GM18870 (cell line): ENCODE results near the gene SPTBN1.

Experiments used
- ATAC-seq: cut with Tn5 transposase; IDR thresholded peaks from one replicate; pipeline ENCODE4 v1.9.1; 2021; ENCODE audit warnings: moderate library complexity; ENCODE audit not compliant: unreplicated experiment

Gene SPTBN1

DNA sequence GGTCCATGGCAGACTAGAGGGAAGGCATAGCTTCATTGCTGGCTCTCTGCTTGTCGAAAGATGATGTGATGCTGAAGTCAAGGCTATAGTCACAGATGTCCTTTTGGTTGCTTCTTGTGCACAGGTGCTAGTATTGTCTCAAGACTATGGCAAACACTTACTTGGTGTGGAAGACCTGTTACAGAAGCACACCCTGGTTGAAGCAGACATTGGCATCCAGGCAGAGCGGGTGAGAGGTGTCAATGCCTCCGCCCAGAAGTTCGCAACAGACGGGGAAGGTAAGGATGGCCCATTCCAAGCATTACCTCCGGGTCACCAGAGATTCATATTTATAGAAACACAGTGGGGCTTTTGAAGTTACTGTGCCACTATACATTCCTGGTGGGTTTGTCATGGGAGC lies 171.8 kb downstream of the SPTBN1 start:
- no peak for ATAC-seq

DNA sequence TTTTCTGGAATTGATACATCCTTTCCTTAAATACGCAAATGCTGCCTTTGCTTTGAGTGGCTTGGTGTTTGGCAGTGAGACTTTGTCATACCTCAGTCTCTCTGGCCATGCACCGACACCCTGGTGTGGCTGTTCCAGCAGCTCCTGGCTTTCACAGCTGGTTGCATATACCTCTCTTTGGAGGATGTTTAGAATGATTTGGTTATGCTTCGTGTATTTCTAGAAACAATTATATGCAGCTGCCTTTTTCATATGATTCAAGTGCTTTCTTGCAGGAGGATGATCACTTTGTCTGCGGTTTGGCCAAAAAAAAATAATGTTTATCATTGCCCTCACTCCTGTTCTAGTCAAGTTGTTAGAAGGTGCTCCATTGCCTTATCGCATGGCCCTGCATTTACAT lies 172.3 kb downstream of the SPTBN1 start:
- ATAC-seq, result no peak

DNA sequence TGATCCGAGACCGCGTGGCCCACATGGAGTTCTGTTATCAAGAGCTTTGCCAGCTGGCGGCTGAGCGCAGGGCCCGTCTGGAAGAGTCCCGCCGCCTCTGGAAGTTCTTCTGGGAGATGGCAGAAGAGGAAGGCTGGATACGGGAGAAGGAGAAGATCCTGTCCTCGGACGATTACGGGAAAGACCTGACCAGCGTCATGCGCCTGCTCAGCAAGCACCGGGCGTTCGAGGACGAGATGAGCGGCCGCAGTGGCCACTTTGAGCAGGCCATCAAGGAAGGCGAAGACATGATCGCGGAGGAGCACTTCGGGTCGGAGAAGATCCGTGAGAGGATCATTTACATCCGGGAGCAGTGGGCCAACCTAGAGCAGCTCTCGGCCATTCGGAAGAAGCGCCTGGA lies 172.8 kb downstream of the SPTBN1 start:
- ATAC-seq, result no peak

DNA sequence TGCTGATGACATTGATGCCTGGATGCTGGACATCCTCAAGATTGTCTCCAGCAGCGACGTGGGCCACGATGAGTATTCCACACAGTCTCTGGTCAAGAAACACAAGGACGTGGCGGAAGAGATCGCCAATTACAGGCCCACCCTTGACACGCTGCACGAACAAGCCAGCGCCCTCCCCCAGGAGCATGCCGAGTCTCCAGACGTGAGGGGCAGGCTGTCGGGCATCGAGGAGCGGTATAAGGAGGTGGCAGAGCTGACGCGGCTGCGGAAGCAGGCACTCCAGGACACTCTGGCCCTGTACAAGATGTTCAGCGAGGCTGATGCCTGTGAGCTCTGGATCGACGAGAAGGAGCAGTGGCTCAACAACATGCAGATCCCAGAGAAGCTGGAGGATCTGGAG lies 173.3 kb downstream of the SPTBN1 start:
- no peak for ATAC-seq

DNA sequence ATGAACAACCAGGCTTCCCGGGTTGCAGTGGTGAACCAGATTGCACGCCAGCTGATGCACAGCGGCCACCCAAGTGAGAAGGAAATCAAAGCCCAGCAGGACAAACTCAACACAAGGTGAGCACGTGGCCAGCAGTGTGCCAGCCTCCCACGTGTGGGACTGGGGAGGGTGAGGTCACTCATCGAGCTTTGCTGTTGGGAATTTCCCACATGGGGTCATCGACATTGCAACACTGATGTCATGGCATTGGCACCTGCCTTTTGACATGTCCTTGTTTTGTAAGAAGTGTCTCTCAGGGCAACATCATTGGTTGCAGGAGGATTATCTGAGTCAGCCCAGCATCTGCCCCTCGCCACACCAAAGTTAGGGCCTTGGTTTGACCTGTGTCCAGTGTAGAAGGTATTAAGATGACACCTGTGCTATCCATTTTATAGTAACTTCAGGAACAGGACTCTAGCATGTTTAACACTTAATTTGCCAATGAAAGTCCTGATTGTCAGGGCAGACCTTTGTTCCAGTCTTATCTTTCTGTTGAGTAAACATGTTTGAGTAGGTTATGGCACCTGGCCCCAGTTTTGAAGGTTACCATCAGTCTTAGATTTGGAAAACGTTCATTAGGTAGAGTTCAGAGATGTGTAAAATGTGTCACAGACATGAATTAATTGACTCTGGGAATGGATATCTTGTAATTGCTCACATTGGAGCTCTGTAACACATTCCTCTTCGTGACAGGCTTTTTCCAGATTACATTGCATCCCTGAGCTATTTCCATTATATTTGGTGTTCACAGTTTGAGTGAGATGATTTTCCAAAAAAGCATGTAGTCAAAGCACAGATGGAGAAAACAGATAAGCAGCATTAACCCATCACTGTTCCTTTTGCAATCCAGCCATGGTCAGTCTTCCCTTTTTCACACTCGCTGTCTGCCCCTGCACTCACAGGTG lies 174.1 kb downstream of the SPTBN1 start:
- ATAC-seq, result no peak

DNA sequence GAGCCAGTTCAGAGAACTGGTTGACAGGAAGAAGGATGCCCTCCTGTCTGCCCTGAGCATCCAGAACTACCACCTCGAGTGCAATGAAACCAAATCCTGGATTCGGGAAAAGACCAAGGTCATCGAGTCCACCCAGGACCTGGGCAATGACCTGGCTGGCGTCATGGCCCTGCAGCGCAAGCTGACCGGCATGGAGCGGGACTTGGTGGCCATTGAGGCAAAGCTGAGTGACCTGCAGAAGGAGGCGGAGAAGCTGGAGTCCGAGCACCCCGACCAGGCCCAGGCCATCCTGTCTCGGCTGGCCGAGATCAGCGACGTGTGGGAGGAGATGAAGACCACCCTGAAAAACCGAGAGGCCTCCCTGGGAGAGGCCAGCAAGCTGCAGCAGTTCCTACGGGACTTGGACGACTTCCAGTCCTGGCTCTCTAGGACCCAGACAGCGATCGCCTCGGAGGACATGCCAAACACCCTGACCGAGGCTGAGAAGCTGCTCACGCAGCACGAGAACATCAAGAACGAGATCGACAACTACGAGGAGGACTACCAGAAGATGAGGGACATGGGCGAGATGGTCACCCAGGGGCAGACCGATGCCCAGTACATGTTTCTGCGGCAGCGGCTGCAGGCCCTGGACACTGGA lies 174.9 kb downstream of the SPTBN1 start:
- ATAC-seq, result no peak

DNA sequence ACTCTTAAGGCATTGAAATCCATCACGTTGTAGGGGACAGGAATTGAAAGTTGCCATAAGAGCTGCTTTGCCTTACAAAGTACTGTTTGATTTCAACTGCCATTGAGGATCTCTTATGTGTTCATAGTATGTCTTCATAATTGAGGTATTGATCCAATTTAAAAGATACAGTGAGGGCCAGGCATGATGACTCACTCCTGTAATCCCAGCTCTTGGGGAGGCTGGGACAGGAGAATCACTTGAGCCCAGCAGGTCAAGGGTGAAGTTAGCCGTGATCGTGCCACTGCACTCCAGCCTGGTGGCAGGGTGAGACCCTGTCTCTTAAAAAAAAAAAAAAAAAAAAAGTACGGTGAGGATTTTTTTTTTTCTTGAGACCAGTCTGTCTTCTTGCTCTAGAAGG lies 175.6 kb downstream of the SPTBN1 start:
- no peak for ATAC-seq

DNA sequence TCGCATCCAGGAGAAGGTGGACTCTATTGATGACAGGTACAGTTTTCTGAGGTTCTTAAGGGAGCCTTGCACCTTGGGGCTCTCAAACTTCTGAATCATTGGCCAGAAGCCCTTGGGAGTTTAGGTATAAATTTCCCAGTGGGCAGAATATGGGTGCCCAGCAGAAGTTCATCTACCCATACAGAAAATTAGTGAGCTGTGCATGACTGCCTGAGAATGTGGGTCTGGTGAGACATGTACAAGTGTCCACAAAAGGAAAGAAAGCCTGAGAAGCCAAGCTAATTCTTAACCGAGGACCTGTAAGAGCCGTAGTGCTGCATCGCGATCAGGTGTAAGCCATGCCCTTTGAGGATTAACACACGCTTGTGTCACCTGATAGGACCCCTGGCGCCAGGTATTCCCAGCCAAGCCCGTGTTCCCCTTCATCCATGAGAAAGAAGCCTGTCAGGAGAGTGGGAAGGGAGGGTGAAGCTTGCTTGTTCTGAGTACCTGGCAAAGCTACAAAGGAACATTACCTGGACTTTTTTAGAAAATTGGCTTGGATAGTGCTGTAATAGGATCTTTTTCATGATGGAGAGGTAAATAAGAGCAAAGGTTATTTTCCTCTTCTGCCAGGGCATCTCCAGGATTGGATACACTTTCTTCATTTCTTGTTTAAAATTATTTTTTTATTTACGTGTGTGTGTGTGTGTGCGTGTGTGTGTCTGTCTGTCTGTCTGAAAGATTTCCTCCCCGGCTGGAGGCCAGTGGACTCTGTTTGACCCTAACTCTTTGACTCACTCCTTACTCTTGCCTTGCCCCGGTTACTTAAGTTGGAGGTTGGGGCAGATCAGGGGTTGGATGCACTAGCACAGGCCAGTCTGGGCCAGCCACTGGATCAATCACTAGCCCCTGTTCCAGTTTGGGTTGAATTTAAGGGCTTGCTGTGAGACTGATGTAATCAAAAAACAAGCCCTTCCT lies 176.9 kb downstream of the SPTBN1 start:
- ATAC-seq, result no peak

DNA sequence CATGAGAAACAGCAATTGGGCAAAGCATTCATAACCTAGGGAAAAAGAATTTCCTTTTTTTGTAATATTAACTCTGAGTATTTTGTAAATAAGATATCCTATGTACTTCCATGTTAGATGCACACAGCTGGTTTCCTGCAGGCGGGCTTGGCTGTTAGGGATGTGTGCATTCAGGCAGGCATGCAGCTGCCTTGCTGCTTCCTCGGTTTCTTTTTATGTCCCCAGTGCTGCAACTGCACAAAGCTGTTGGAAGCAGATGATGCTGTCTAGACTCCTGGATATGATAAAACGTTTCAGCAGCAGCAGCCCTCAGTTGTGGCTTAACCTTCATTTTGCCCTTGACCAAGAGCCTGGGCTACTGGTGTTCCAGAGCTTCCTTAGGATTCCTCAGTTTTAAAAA lies 177.9 kb downstream of the SPTBN1 start:
- ATAC-seq, result no peak

DNA sequence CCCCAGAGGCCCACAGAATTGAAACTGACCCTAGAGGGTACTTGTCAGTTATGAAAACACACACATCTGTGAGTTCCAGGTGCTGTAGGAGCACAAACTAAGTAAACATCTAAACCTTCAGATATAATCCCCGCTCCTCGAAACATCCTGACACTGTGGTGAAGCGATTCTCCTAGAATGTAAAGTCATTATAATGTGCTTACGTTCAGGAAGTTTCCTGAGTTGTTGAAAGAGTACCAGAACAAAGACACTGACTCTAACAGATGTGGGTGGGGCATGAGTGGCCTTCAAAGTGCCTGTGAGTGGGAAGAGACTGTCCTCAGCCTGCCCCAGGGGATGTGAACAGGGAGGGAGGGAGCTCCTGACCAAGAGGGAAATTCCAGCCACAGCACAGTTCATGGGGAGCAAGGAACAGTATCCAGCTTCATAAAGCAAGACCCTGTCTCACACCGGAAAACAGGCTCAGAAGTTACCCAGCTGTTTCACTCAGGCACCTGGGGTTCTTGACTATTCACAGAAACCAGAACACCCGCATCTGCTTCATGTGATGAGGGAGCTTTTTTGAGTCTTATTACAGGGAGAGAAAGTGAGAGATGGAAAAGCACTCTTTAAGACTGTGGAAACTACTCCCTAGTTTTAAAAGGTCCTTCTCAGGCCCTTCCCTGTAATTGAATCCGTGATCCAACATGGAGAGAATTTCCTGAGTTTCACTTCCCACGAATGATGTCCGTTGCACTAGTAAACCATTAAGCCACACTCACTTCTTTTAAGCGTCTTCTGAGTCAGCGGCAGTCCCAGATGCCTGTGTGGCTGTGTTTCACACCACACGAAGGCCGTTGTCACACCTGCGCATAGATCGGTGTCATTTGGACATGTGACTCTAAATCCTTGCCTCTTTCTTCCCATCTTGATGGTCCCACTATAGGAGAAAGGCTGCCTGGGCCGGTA lies 178.7 kb downstream of the SPTBN1 start:
- peak; percentile 74 for ATAC-seq

DNA sequence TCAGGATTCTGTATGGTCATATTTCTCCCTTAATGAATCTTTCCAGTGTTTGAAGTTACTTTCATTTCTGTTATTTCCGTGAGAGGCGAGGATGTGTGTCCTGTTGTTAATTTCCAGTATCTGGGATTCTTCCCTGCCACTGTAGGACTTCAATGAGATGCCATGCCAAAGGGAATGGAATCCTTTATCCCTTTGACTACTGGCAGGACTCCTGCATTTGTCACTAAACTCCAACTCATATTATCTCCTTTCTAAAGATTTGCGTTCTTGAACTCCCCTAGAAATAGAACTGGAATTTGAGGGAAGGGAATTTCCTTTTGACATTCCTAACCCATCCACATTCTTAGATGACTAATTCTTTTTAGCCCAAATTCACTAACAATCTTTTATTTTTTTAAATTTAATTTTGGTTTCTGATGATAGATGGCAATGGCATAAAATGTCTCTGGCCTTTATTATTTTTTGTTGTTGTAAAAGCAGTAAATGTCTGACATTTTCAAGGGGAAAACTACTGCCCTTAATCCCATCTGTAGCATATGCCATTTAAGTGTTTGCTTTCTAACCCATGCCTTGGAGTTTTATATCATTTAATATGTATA lies 179.5 kb downstream of the SPTBN1 start:
- no peak for ATAC-seq

DNA sequence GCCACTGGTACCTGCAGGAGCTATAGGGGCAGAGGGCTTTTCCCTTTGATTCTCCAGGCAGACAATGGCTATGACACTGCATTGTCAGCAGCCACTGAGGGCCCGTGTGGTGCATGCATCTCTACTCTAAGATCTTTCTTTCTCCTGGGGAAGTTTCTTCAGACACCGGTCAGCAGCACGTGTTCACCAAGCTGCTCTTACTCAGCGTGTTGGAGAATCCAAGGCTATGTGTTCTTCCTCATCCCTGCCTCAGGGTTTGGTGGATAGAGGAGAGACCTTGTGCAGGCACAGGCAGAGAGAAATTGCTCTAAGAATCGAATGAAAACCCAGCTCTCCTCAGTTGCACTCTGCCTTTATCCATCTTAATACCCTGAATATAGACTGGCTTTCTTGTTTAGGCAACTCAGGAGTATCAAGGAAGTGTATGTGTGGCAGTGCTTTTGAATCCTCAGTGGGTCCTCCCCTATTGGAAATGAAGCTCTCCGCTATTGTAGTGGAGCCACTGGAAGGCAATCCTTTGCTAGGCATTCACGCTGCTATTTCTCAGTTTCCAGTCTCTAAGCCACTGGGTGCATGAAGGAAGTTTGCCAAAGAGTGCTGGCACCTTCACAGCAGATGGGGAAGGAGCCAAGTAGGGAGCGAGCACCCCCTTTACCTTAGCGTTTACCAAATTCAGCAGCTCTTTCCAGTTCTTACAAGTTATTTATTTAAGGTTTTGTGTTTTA lies 180.4 kb downstream of the SPTBN1 start:
- no peak for ATAC-seq

DNA sequence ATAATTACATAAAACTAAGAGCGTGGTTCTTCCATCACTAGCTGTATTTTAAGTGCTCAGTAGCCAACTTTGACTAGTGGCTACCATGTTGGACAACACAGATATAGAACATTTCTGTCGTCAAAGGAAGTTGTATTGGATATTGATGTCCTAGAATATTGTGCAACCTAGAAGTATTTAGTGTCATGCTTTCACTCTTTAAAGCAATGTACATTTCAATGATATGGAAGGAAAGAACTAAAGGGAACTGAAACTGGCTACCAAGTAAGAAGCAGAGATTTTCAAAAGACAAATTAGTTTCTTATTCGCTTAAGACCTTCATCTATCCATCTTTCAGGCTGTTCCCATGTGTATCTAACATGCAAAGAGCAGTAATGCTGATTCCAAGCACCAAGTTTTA lies 182.0 kb downstream of the SPTBN1 start:
- ATAC-seq, result peak; percentile 37

DNA sequence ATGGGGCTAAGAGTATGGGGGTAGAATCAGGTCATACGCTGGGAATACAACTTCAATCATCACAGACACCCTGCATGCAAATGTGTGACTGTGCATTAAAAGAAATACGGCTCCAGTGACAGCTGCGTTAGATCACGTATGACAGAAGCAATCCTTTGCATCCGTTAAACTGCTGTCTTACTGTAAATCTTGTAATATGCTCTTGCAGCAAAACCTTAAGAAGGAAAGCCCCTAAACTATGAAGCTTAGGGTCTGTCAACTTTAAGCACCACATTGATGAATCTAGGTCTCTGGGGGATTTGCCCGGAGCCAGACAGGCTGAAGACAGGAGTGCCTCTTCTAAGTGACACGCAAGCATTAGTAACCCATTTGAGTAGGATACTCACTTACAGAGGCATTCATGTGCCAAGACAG lies 182.7 kb downstream of the SPTBN1 start:
- no peak for ATAC-seq

DNA sequence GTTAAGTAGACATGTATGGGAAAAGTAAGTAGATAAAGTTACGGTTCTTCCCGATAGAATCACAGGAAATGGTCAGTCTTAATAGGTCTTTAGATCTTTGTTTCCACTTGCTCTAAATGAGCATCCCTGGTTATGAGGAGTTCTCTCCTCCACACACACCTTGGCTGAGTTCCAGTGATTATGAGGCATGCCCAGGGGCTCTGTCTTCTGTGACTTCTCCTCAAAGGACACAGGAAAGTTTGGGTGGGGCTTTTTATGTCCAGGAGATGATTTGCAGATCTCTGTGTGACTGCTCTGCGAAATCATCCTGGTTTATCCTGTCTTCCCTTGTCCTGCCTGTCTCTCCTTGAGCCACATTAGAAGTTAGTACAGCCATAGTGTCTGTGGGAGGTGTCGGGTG lies 183.5 kb downstream of the SPTBN1 start:
- no peak for ATAC-seq

DNA sequence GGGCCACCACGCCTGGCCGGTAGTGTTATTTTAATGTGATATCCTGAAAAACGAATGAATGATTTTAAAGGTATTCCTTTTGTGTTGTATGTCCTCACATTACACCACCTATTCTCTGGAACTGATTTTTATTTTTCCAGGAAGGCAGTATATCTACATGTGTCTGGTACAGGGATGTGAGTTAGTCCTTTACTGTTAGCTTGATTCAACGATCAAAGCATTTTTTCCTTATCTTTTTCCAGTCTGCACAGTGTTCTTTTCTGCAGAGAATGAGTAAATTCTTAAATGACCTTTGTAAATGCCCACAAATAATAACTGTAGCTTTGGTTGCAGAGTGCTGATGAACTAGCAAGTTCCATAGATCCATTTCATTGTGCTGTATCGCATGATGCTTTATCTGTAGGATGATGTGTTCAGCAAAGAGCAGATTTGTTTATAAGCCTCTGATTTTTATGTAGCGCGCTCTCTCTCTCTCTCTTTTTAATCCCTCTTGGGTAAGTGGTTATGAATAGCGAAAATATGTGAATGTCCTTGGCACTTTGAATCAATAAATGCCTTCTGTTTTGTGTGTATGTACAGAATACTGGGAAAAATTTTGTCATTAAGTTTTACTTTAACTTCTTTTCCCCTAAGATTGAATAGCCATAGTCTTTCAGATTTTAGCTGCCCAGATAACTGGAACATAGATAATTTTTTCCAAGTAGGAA lies 184.9 kb downstream of the SPTBN1 start:
- no peak for ATAC-seq

DNA sequence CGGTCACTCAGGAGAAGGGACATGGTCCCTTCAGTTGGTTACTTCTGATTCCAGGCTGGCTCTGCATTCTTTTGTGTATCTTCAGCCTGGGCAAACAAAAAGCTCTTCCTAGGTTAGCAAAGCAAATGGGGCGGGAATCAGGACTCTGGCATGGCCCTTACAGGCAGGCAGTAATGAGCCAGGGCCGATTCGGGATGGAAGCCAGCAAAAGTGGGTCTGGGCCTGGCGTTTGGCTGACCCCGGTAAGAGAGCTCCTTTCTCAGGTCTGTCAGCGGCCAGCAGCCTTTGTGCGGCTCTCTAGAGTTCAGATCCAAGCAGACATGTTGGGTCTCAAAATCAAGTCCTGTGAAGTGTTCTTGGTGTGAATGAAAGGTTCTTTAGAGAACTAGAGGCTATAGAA lies 185.9 kb downstream of the SPTBN1 start:
- ATAC-seq, result no peak

DNA sequence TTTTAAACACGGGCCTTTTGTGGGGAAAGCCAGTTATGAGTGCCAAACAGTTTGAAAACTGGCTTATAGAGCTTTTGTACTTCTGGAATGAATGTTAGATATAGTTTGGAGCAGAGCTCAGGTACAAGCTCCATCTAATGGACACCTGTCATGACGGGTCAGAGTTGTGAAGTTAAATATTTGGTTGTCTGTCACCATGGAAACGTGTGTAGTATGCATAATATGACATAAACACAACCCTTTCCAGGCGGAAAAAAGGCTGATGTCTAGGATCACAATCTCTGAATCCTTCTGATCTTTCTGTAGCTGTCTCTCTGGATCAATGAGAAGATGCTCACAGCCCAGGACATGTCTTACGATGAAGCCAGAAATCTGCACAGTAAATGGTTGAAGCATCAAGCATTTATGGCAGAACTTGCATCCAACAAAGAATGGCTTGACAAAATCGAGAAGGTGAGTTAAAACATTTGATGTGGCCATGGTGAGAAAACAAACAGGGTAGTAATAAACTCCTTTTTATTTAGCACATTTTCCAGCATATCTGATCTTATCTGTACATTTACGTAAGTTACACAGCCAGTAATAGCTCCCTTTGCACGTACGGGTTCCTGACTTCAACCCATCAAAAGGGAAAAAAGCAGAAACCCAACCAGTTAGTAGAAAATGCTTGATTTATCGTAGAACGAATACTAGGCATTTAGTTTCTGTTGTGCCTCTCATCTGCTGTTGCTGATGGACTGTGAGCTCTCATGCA lies 186.7 kb downstream of the SPTBN1 start:
- no peak for ATAC-seq
